Epithelial cell of proximal tubule (primary cell): ENCODE results near the gene MRPL11. TPM values are rescaled to one million over a fixed set of nuclear protein-coding genes. Genes with fewer than 3 reads are reported as not detected.
"Not testable (repeated sequence)": the region's sequence is repeated elsewhere in the genome, so short reads cannot be mapped to it uniquely, and the experiment has no call there.

Source experiments
- DNase-seq: peaks from one replicate; pipeline ENCODE4 v3.0.0-alpha.2; 2011; ENCODE audit warnings: low read depth
- H3K4me3 ChIP-seq: 2 replicates; pipeline ENCODE4 v1.5.1; 2011; ENCODE audit warnings: low read depth, mild to moderate bottlenecking, low read length
- total RNA-seq: library from RNA; depleted of rRNA; stranded (reverse); fragments of >200 nt; gene quantifications from 2 replicates; pipeline ENCODE4 v1.2.3, GENCODE V29; 2015
- TF ChIP-seq, protein P1 (sequence below): conservative IDR thresholded peaks from 2 replicates; pipeline ENCODE4 v1.5.1; 2012; ENCODE audit warnings: low read depth, mild to moderate bottlenecking, low read length

The MRPL11 gene
- total RNA-seq, 1 donor from 2014 or later = 85.3 TPM

DNA sequence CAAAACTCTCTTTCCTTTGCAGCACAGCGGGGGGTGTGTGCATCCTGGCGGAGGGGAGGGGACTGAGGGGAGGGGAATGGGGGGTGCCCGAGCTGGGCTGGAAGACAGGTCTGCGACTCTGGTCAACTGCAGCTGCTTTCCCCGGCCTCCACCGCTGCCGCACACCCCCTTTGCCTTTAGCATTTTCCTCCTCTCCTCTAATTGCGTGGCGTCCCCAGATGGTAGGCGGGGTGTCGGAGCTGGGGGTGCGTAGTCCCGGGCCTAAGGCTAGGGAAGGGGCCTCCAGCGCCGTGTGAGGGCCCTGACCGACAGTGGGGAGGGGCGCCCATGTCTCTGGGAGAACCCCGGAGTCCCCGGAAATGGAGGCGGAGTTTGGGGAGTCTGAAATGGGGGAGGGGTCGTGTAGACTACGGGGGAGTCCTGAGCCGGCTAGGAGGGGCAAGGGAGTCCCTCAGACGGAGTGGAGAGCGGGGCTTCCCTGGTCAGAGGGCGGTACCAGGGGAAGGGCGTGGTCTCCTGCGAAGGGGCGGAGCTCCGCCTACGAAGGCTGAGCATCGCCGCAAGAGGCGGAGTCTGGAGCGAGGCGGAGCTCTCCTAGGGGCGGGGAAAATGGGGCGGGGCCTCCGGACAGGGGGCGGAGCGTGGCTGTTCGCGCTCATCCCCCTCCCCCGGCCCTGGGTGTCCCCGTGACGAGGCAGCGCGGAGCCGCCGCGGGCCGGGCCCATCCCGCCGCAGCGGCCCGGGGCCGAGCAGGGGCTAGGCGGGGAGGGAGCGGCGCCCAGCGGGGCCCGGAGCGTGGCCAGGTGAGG lies 27.8 kb upstream of the MRPL11 start, which contains the start of gene PELI3:
Gene PELI3 (plus strand): TSS at position 681 of the 809 bp plus-strand sequence. CDS start 1,224 bp downstream, outside the sequence.
- TF ChIP-seq, protein P1, sequence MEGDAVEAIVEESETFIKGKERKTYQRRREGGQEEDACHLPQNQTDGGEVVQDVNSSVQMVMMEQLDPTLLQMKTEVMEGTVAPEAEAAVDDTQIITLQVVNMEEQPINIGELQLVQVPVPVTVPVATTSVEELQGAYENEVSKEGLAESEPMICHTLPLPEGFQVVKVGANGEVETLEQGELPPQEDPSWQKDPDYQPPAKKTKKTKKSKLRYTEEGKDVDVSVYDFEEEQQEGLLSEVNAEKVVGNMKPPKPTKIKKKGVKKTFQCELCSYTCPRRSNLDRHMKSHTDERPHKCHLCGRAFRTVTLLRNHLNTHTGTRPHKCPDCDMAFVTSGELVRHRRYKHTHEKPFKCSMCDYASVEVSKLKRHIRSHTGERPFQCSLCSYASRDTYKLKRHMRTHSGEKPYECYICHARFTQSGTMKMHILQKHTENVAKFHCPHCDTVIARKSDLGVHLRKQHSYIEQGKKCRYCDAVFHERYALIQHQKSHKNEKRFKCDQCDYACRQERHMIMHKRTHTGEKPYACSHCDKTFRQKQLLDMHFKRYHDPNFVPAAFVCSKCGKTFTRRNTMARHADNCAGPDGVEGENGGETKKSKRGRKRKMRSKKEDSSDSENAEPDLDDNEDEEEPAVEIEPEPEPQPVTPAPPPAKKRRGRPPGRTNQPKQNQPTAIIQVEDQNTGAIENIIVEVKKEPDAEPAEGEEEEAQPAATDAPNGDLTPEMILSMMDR = no peak
- H3K4me3 ChIP-seq = peak within 1 kb of the TSS; percentile 63
- peak; percentile 22 for DNase-seq

DNA sequence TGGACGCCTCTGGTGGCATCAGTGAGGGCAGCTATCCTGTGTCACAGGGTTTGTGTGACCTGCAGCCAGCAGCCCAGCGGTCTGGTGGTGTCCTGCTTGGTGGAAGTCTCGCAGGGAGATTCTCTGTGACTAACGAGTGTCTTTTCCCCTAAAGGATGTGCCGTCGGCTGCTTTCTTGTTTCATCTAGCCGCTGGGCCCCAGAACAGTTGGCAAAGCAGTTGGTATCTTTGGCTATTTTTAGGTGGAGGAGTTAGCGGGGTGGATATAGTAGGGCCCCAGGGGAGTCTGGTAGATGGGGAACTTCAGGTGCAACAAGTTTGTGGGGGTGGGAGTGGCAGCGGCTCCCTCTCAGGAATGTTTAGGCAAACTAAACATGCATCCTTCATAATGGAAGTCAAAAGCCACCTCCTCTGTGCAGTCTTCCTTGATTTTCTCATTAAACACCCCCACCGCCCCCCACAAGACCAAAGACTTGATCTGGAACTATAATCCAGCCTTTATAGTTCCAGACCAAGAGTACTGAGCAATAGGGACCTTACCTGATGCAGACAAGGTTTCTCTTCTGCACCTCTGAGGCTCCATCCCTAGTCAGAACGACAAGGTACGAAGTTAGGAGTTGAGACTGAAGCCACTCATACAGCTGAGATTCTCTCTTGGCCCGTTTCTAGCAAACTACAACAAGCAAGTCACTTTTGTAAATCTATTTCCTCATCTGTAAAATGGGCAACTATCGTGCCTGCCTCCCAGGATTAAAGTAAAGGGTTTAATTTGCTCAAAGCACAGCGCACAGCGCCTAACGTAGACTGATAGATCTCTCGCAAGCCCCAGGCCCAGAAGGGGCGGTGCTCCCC lies 27.0 kb upstream of the MRPL11 start:
- TF ChIP-seq, protein P1 = no peak
- DNase-seq = no peak
- peak overlapping the region; percentile 63 for H3K4me3 ChIP-seq

DNA sequence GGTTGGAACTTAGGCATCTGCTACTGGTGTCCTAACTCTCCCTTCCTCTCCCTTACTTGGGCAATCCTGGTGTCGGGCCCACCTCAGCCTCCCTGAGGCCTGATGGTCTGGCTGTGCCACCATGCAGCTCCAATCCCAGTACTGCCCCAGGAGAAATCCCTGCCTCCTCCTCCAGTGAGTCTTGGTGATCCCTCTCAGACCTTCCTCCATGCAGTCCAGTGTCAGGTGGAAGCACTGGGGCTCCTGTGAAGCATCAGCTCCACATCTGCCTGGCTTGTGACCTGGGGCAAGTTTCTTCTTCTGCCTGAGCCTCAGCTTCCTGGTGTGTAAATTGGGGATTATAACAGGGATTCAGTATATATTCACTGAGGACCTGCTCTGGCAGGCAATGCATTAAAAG lies 26.3 kb upstream of the MRPL11 start:
- no peak overlapping the region for H3K4me3 ChIP-seq
- no peak for DNase-seq
- TF ChIP-seq, protein P1 = no peak

DNA sequence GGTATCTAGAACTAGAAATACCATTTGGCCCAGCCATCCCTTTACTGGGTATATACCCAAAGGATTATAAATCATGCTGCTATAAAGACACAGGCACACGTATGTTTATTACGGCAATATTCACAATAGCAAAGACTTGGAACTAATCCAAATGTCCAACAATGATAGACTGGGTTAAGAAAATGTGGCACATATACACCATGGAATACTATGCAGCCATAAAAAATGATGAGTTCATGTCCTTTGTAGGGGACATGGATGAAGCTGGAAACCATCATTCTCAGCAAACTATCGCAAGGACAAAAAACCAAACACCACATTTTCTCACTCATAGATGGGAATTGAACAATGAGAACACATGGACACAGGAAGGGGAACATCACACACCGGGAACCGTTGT lies 25.5 kb upstream of the MRPL11 start:
- not testable (repeated sequence) for H3K4me3 ChIP-seq, DNase-seq

DNA sequence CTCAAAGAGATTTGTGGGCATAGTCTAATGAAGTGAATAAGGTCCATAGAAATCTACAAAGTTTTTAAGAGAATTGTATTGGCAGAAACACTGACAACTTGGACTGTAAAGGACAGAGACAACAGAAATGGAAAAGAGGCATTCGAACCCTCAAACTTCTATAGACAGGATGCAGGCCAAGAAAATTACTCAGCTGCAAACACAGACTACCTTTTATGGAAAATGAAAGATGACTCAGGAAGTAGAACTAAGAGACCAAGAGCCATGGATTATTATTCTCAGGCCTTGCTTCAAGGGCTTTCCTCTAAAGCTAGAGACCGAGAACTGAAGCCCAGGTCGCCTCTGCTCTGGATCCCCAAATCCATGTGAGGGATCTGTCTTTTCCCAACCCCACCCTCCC lies 24.3 kb upstream of the MRPL11 start:
- TF ChIP-seq, protein P1 = no peak
- no peak overlapping the region for H3K4me3 ChIP-seq
- DNase-seq = no peak

DNA sequence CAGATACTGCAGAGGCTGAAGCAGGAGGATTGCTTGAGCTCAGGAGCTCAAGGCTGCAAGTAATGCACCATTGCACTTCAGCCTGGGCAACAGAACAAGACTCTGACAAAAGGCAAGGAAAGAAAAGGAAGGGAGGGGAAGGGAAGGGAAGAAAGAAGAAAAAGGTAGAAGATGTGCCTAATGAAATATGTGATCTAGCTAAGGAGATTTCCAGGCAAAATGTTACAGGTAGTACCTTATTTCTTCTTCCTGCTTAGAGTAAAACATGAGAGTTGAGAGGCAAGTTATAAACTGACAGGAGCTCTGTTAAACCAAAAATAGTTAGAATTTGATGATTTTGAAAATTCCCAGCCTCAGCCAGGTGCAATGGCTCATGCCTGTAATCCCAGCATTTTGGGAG lies 23.4 kb upstream of the MRPL11 start:
- no peak overlapping the region for H3K4me3 ChIP-seq
- TF ChIP-seq, protein P1 = no peak
- DNase-seq = no peak

DNA sequence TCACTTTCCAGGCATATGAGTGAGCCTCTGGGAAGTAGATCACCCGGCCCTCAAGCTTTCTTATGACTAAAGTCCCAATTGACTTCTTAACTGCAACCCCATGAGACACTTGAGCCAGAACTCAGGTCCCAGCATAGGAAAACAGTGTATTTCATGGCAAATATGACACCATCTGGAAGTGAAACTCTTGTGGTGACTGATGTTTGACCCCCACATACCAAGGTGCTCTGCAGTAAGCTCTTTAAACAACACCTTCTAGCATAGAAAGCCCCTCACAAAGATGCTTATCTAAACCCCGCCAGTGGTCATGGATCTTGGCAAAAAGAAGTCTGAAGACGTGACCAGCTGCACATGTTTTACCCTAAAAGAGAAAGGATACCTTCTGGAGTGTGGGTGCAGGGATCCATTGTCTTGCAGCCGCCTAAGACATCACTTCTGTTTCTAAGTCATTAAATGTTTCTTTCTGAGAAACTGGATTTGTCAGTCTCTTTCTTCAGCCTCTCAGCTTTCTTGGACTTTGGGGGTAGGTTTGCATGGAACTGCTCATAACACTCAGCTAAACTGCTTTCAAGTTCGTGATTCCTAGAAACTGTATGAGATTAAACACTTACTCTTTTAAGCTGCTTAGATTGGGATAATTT lies 20.6 kb upstream of the MRPL11 start:
- no peak for DNase-seq

More for the DNA sequence above, 20.6 kb upstream of the MRPL11 start:
- no peak overlapping the region for H3K4me3 ChIP-seq
- TF ChIP-seq, protein P1 = no peak
